ENCODE measurements around the gene SYNE2.

- TF ChIP-seq CTCF (IDR thresholded peaks at IDR 0.05; ENCODE audit: extremely low read depth in 1 of 2, insufficient read depth in 1 of 2, low read depth in 1 of 2, low read length in 2 of 2) (no peak), POLR2A (IDR thresholded peaks at IDR 0.05; ENCODE audit: low read depth, low read length) (no peak)
Observed at GRCh38 chr14:64227856-64228255, 375.1 kb downstream of the SYNE2 start.

Measured in endothelial cell of umbilical vein (primary cell).